ENCODE measurements around the gene FMNL2.
"Not testable (repeated sequence)": the region's sequence is repeated elsewhere in the genome, so short reads cannot be mapped to it uniquely, and the experiment has no call there.

FMNL2 gene

DNA sequence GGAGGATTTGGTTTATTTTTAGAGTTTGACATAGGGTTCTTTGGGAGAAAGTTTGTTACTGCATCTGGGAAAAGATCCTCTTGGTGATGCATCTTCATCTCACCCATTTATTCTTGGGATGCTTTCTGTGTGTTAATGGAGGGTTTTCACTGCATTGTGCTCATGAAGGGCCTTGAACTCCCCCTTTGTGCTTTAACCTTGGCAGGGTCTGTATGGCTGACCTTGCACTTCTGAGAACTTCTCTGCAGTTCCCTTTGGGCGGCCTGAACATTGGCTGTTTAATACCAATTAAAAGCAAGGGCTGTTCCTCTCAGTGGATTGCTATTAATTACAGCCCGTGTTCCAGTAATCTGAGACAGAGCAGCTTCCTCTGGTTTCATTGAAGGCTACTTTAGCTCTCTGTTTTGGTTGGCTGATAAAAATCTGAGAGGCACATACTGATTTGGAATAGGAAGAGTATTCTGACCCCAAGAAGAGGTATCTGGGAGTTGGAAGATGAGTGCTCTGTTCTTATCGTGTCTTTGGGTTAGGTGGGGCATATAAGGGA is 37.5 kb downstream of the FMNL2 start:
- no peak for DNase-seq (ENCODE audit: low read depth in 4 of 4, low spot score in 1 of 4)

DNA sequence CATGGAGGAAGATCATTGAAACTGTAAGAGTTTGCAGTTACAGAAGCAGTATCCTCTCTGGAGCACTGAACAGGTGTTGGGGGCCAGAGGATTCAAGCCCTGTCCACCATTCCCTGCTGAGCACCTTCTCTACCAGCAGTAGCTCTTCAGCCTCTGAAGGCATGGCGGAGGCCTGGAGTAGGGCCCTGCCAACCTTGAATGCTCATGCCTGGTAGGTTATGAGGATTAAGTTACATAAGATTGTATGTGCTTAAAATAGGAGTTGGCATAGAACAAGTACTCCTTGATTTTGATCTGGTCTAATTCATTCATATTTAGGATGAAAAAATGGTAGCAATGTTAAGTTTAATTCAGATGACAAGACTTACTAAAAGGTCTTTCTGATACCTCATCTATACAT is 40.2 kb downstream of the FMNL2 start:
- no peak for DNase-seq (ENCODE audit: low read depth in 4 of 4, low spot score in 1 of 4)

DNA sequence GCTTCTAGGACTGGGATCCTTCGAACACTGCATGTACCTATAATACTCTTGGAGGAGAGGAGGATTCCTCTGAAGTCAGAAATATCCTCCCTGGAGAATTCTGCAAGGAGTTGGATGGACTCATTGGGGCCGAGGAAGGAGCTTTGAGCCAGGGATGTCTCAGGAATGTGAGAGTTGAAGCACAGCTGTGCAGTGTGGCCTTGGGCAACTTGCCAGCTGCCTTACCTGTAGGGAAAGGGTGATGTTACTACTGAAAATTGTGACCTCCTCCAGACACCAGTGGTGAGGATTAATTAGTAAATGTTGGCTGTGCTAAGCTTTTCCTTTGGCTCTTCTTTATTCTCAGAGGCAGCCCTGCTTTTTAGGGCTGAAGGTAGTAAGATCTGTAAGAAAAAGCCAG is 41.4 kb downstream of the FMNL2 start:
- DNase-seq (ENCODE audit: low read depth in 4 of 4, low spot score in 1 of 4) = no peak

GRCh38 chr2:152376968-152377367 is 42.0 kb downstream of the FMNL2 start:
- no peak for DNase-seq (ENCODE audit: low read depth in 4 of 4, low spot score in 1 of 4)

- DNase-seq (ENCODE audit: low read depth in 4 of 4, low spot score in 1 of 4) = no peak
Measured at GRCh38 chr2:152379089-152379488, 44.1 kb downstream of the FMNL2 start.

- DNase-seq (ENCODE audit: low read depth in 4 of 4, low spot score in 1 of 4) = no peak
Measured at GRCh38 chr2:152380261-152381055, 45.5 kb downstream of the FMNL2 start.

DNA sequence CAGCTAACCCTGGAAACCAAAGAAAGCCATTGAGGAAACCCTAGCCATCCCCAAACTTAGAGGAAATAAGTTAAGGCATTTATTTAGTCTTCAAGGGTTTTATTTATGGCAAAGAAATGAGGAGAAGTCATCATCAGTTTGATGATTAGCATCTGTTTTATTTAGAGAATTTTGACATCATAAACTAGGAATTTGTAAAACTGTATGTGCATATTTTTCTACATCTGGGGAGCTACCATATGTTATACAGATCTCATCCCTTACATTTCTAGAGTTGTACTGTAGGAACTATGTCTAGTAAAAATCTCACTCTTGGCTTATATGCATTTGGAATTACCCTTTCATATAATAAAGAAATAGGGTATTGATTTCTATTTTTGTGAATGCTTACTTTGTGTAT is 48.7 kb downstream of the FMNL2 start:
- DNase-seq (ENCODE audit: low read depth in 4 of 4, low spot score in 1 of 4) = no peak

DNA sequence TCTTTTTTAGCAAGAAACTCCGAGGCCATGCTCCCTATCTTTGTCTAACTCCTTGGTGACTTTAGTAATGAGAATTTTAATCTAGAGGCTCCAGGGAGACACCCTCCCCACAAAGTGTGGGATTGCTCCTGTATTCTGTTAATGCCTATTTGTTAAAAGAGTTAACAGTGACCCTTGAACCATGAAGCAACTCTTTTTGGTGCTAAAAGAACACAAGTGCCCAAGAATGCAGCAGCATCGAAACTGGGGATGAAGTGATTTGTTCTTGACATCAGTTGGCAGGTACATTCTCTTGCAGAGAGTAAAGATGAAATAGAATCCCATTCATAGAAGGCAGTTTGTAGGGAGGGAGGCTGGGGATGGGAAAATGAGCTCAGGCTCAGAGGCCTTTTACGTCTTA is 50.0 kb downstream of the FMNL2 start:
- no peak for DNase-seq (ENCODE audit: low read depth in 4 of 4, low spot score in 1 of 4)

GRCh38 chr2:152385650-152386049 is 50.7 kb downstream of the FMNL2 start:
- no peak for DNase-seq (ENCODE audit: low read depth in 4 of 4, low spot score in 1 of 4)

GRCh38 chr2:152386266-152386665 is 51.3 kb downstream of the FMNL2 start:
- no peak for DNase-seq (ENCODE audit: low read depth in 4 of 4, low spot score in 1 of 4)

DNA sequence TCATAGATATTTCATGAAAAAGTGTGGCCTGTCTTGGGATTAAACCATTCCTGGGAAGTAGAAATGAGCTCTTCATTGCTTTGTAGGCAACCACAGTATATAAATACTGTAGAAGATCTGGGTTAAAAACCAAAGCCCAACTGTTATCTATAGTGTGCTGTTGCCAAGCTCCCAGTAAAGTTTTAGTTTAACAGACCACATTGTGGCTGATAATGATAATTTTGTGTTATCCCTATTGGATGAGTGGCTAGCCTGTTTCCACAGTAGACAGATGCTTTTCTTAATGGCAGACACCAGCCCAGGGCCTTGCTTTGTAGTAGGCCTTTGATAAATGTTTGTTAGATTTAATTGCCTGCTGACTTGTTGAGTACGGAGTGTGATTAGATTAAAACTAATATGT is 52.1 kb downstream of the FMNL2 start:
- no peak for DNase-seq (ENCODE audit: low read depth in 4 of 4, low spot score in 1 of 4)

DNA sequence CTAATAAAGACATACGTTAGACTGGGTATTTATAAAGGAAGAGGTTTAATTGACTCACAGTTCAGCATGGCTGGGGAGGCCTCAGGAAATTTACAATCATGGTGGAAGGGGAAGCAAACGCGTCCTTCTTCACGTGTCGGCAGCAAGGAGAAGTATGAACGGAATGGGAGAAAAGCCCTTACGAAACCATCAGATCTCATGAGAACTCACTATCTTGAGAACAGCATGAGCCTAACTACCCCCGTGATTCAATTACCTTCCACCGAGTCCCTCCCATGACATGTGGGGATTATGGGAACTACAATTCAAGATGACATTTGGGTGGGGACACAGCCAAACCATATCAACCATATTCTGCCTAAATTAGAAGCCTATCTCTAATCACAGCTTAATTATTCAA is 53.3 kb downstream of the FMNL2 start:
- DNase-seq (ENCODE audit: low read depth in 4 of 4, low spot score in 1 of 4) = not testable (repeated sequence)

DNA sequence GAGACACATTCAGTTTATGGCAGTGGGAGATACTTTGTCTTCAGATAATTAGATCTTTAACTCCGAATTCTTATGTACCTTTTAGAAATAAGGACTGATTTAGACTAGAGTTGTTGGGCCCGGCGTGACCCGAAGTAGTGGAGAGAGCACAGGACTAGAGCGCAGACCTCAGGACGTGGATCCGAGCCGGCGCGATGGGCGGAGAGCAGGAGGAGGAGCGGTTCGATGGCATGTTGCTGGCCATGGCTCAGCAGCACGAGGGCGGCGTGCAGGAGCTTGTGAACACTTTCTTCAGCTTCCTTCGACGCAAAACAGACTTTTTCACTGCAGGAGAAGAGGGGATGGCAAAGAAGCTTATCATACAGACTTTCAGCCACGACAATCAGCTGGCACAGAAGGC is 54.5 kb downstream of the FMNL2 start:
- DNase-seq (ENCODE audit: low read depth in 4 of 4, low spot score in 1 of 4) = no peak

- no peak for DNase-seq (ENCODE audit: low read depth in 4 of 4, low spot score in 1 of 4)
Measured at GRCh38 chr2:152390837-152391236, 55.9 kb downstream of the FMNL2 start.

DNA sequence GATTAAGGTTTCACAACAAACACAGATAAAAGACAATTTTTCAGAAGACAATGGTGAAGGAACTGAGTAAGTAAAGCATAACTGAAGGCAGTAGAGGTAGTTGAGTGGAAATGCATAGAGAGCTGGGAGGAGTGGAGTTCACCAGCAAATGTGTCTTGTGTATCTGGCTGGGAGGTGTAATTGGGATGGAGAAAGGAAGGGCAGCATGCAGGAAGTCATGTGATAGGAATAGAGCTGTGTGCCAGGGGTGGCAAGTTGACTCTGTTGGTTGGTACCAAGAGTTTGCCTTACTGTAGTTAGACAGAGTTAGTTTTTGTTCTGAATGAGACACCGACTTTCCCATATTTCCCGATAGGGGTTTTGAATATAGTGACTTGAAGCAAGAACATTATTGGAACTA is 56.3 kb downstream of the FMNL2 start:
- DNase-seq (ENCODE audit: low read depth in 4 of 4, low spot score in 1 of 4) = no peak

DNA sequence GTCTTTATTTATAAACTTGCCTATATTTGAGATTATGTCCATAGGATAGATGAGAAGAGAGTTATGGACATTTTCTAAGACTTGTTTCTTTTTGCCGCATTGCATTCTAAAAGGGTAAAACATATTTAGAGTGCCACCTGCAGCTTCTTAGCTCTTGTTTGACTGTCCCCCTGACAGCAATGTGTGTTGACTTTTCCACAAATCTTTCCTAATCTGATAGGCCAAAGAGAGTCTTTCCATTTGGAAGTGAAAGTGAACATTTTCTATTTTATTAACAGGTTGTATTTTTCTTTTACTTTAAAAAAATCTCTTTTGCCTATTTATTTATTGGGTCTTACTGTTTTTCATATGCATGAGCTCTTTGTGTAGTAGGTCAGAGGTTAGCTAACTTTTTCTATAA is 58.4 kb downstream of the FMNL2 start:
- no peak for DNase-seq (ENCODE audit: low read depth in 4 of 4, low spot score in 1 of 4)

- no peak for DNase-seq (ENCODE audit: low read depth in 4 of 4, low spot score in 1 of 4)
Measured at GRCh38 chr2:152394326-152394725, 59.4 kb downstream of the FMNL2 start.

- DNase-seq (ENCODE audit: low read depth in 4 of 4, low spot score in 1 of 4) = no peak
Measured at GRCh38 chr2:152395103-152395502, 60.1 kb downstream of the FMNL2 start.

DNA sequence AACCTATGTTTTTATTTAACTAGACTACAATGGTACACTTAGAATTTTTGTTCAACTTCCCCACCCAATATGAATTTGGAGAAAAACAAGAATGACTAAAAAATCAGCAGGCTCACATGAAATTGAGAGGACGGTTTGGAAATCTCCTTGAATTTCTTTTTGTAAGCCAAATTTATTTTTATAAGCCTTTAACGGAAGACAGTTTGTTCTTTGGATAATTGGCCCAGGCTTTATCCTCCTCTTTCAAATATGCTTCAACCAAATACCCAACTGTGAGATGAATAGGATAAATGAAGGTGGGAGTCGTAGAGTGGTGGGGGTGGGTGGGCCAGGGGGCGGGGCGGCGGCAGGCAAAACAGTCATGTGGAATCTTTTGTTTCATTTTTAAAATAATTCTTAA is 60.6 kb downstream of the FMNL2 start:
- DNase-seq (ENCODE audit: low read depth in 4 of 4, low spot score in 1 of 4) = no peak

- no peak for DNase-seq (ENCODE audit: low read depth in 4 of 4, low spot score in 1 of 4)
Measured at GRCh38 chr2:152396051-152396511, 61.1 kb downstream of the FMNL2 start.

DNA sequence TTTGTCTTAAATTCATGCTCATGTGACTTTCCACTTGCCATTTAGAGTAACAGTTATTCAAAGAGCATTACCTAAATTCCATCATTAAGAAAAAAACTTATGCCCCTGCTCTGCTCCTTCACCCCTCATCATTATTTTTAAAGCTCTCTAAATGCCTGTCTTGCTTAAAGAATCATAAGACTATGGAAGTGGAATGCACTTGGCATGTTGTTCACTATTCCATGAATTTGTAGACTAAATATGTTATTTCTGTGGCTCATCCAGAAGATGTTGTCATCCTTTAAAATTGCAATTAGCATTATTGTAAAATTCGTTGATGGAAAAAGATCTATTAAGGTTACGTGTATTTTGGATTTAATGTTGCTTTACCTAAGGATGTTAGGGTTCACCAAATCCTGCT is 61.8 kb downstream of the FMNL2 start:
- no peak for DNase-seq (ENCODE audit: low read depth in 4 of 4, low spot score in 1 of 4)

DNA sequence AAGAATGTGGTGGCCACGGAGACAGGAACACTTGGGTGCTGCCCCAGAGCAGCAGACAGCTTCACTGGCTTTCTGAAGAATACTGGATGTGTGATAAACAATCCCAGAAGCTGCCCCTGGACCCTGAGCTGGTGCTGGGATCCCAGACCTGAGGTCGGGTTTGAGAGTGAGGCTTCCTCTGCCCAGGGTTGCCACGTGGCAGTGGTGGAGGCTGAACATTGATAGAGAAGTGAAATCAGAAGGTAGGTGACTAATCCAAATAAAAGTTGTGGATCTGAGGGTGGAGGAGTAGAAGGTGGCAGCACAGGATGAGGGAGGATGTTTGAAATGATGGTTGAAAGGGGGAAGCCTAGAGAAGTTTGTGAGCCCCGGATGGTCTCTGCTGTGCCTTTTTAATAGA is 64.0 kb downstream of the FMNL2 start:
- DNase-seq (ENCODE audit: low read depth in 4 of 4, low spot score in 1 of 4) = no peak

- DNase-seq (ENCODE audit: low read depth in 4 of 4, low spot score in 1 of 4) = no peak
Measured at GRCh38 chr2:152400607-152401214, 65.7 kb downstream of the FMNL2 start.

Data from stimulated activated CD4-positive, alpha-beta T cell treated with anti-CD3 and anti-CD28 coated beads, Interleukin-1b, Interleukin-23, amount 100 ng/mL, for 24 hours (primary cell).